ENCODE data around the gene ARHGAP25. TPM values are rescaled to one million over a fixed set of nuclear protein-coding genes. Genes with fewer than 3 reads are reported as not detected.

ARHGAP25 gene
- total and polyA plus RNA-seq, 2 donors from 2014 or later = 6.3 to 20.4 TPM

DNA sequence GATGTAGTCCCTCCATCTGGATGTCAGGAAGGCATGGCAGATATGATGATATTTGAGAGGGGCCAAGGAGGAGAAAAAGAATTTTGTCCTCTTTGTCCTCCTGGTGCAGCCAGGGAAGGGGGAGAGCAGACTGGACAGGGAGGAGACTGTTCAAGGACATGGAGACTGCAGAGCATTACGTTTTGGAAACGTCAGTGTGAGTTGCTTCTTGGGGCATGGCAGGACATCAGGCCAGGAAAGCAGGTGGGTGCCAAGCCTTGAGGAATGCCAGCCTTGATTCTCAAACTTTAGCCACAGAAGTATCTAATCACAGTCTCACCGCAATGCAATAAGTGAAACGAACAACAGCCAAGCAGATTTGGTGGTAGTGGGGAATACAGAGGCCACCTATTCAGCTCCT, 70.4 kb downstream of the ARHGAP25 start:
- H3K4me3 ChIP-seq (ENCODE audit: low read length in 3 of 3) = no peak overlapping the region
- H3K27me3 ChIP-seq (ENCODE audit: control insufficient read depth, insufficient read depth, low read length) = no peaks in the 10 kb centered on the region
- intact Hi-C loops (cut with DNase I) = no loop called here
- no peaks in the 10 kb centered on the region for H3K36me3 ChIP-seq (ENCODE audit: control insufficient read depth in 2 of 3, insufficient read depth in 3 of 3, low read length in 3 of 3)
- no peak overlapping the region for H3K27ac ChIP-seq (ENCODE audit: low read depth in 2 of 2, low read length in 2 of 2)
- no peak for TF ChIP-seq CTCF (IDR thresholded peaks at IDR 0.05; ENCODE audit: borderline replicate concordance, extremely low read depth, insufficient read depth)
- peaks cover 0 to 4% (median 0%) of the 10 kb centered on the region in 3 donors for H3K4me1 ChIP-seq (ENCODE audit: control insufficient read depth in 2 of 3, insufficient read depth in 2 of 3, low read depth in 1 of 3, low read length in 3 of 3)
- H3K9ac ChIP-seq (ENCODE audit: low read length in 3 of 3) = no peak overlapping the region
- DNase-seq (no peak), FAIRE-seq (no peak)
- H3K9me3 ChIP-seq (ENCODE audit: control insufficient read depth in 2 of 3, insufficient read depth in 1 of 3, low read length in 3 of 3) = no peaks in the 10 kb centered on the region

DNA sequence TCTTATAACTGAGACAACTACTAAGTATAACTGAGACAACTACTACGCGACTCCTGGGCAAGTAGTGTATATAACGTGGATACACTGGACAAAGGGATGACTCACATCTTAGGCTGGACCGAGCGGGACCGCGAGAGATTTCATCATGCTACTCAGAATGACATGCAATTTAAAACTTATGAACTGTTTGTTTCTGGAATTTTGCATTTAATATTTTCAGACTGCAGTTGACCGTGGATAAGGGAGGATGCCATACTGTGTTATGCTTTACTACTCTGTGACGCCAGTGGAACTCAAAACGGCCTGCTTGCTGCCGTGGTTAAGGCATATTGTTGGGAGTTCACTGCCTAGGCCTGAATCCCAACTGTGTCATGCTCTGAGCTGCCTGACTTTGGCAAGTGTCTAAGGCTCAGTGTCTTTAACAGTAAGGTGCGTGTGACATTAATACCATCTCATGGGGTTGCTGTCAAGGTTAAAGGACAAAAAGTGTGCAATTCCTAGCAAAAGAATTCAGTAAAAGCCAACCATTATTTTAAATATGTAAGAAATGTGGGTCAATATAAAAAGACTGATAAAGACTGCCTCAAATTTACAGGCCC, 72.0 kb downstream of the ARHGAP25 start:
- no peak for TF ChIP-seq CTCF (IDR thresholded peaks at IDR 0.05; ENCODE audit: borderline replicate concordance, extremely low read depth, insufficient read depth)

GRCh38 chr2:68807821-68808266, 73.2 kb downstream of the ARHGAP25 start:
- H3K9ac ChIP-seq (ENCODE audit: low read length in 3 of 3) = no peak overlapping the region
- TF ChIP-seq CTCF (IDR thresholded peaks at IDR 0.05; ENCODE audit: borderline replicate concordance, extremely low read depth, insufficient read depth) = no peak
- no peak overlapping the region for H3K27ac ChIP-seq (ENCODE audit: low read depth in 2 of 2, low read length in 2 of 2)

More for the DNA sequence above, 72.0 kb downstream of the ARHGAP25 start:
- Histone ChIP-seq H3K9me3 (ENCODE audit: control insufficient read depth in 2 of 3, insufficient read depth in 1 of 3, low read length in 3 of 3) (no peaks in the 10 kb centered on the region), H3K36me3 (ENCODE audit: control insufficient read depth in 2 of 3, insufficient read depth in 3 of 3, low read length in 3 of 3) (no peaks in the 10 kb centered on the region), H3K9ac (ENCODE audit: low read length in 3 of 3) (no peak overlapping the region), H3K27ac (ENCODE audit: low read depth in 2 of 2, low read length in 2 of 2) (no peak overlapping the region), H3K4me3 (ENCODE audit: low read length in 3 of 3) (no peak overlapping the region), H3K27me3 (ENCODE audit: control insufficient read depth, insufficient read depth, low read length) (no peaks in the 10 kb centered on the region), H3K4me1 (ENCODE audit: control insufficient read depth in 2 of 3, insufficient read depth in 2 of 3, low read depth in 1 of 3, low read length in 3 of 3) (peaks cover 0 to 5% (median 0%) of the 10 kb centered on the region in 3 donors)
- DNase-seq (peak in 1 of 5 donors; percentile 79), FAIRE-seq (no peak)
- intact Hi-C loops (cut with DNase I) = no loop called here

More at GRCh38 chr2:68807821-68808266, 73.2 kb downstream of the ARHGAP25 start:
- intact Hi-C loops (cut with DNase I) = no loop called here
- Histone ChIP-seq H3K9me3 (ENCODE audit: control insufficient read depth in 2 of 3, insufficient read depth in 1 of 3, low read length in 3 of 3) (no peaks in the 10 kb centered on the region), H3K36me3 (ENCODE audit: control insufficient read depth in 2 of 3, insufficient read depth in 3 of 3, low read length in 3 of 3) (no peaks in the 10 kb centered on the region), H3K4me1 (ENCODE audit: control insufficient read depth in 2 of 3, insufficient read depth in 2 of 3, low read depth in 1 of 3, low read length in 3 of 3) (peaks cover 0 to 6% (median 0%) of the 10 kb centered on the region in 3 donors), H3K4me3 (ENCODE audit: low read length in 3 of 3) (no peak overlapping the region), H3K27me3 (ENCODE audit: control insufficient read depth, insufficient read depth, low read length) (no peaks in the 10 kb centered on the region)
- DNase-seq (no peak), FAIRE-seq (no peak)
